HL-60 (cell line): ENCODE measurements around the gene ARFIP1.

Experiments used
- POLR2AphosphoS5 ChIP-seq: IDR thresholded peaks from 2 replicates; pipeline ENCODE4 v1.6.1; 2012; ENCODE audit warnings: low read depth
- TF ChIP-seq, protein P1 (sequence below): IDR thresholded peaks from one replicate; pipeline ENCODE4 v1.5.1; 2011; ENCODE audit warnings: low read length, control low read depth, inconsistent platforms; ENCODE audit not compliant: insufficient read depth
- TF ChIP-seq, protein P2 (sequence below): IDR thresholded peaks from 2 replicates; pipeline ENCODE4 v1.6.1; 2012; ENCODE audit warnings: low read depth; ENCODE audit not compliant: insufficient replicate concordance

DNA sequence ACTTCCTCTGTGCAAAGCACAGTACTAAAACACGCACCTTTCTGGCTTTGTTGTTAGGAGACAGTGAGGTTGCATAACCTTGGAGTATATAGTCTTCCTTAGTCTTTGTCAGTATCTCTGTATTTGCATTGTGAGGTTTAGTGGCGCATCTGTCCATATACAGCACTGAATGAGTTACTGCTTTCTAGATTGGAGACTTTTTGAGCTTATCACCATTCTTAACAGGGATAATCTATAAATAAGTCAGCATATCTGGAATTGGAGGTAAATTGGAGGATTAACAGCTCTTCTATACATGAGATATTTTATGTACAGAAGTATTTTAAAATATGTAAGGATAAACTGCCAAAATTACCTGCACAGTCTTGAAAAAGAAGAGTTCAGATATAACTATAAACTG lies 160.7 kb downstream of the ARFIP1 start:
- TF ChIP-seq, protein P1, sequence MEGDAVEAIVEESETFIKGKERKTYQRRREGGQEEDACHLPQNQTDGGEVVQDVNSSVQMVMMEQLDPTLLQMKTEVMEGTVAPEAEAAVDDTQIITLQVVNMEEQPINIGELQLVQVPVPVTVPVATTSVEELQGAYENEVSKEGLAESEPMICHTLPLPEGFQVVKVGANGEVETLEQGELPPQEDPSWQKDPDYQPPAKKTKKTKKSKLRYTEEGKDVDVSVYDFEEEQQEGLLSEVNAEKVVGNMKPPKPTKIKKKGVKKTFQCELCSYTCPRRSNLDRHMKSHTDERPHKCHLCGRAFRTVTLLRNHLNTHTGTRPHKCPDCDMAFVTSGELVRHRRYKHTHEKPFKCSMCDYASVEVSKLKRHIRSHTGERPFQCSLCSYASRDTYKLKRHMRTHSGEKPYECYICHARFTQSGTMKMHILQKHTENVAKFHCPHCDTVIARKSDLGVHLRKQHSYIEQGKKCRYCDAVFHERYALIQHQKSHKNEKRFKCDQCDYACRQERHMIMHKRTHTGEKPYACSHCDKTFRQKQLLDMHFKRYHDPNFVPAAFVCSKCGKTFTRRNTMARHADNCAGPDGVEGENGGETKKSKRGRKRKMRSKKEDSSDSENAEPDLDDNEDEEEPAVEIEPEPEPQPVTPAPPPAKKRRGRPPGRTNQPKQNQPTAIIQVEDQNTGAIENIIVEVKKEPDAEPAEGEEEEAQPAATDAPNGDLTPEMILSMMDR, result no peak
- TF ChIP-seq, protein P2, sequence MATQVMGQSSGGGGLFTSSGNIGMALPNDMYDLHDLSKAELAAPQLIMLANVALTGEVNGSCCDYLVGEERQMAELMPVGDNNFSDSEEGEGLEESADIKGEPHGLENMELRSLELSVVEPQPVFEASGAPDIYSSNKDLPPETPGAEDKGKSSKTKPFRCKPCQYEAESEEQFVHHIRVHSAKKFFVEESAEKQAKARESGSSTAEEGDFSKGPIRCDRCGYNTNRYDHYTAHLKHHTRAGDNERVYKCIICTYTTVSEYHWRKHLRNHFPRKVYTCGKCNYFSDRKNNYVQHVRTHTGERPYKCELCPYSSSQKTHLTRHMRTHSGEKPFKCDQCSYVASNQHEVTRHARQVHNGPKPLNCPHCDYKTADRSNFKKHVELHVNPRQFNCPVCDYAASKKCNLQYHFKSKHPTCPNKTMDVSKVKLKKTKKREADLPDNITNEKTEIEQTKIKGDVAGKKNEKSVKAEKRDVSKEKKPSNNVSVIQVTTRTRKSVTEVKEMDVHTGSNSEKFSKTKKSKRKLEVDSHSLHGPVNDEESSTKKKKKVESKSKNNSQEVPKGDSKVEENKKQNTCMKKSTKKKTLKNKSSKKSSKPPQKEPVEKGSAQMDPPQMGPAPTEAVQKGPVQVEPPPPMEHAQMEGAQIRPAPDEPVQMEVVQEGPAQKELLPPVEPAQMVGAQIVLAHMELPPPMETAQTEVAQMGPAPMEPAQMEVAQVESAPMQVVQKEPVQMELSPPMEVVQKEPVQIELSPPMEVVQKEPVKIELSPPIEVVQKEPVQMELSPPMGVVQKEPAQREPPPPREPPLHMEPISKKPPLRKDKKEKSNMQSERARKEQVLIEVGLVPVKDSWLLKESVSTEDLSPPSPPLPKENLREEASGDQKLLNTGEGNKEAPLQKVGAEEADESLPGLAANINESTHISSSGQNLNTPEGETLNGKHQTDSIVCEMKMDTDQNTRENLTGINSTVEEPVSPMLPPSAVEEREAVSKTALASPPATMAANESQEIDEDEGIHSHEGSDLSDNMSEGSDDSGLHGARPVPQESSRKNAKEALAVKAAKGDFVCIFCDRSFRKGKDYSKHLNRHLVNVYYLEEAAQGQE, result no peak
- no peak for TF ChIP-seq POLR2AphosphoS5
